PC-9 (cell line): Measurements from ENCODE around the gene VAMP4. TPM values are rescaled to one million over a fixed set of nuclear protein-coding genes. Genes with fewer than 3 reads are reported as not detected.

Experiments used
- BruUV-seq: library from RNA; stranded (reverse); fragments of 400-500 nt; replicated peaks from 2 replicates; lab custom pipeline; 2021; lab: Mats Ljungman, UMichigan
- CTCF ChIA-PET: fragments of 300-600 bp; sonication (Branson Sonifier 250); formaldehyde crosslinking; loops from one replicate; lab custom pipeline; 2022; ENCODE audit warnings: antibody characterized with exemption; lab: Charles Lee
- POLR2A ChIA-PET: fragments of 300-600 bp; sonication (Branson Sonifier 250); formaldehyde crosslinking; loops from one replicate; lab custom pipeline; 2022; ENCODE audit warnings: antibody characterized with exemption; ENCODE audit not compliant: unreplicated experiment; lab: Charles Lee
- DNase-seq, 2 experiments: peaks; one replicate each; pipeline versions ENCODE4 v3.0.0 to v3.0.0-alpha.2; 2015 to 2022; ENCODE audit warnings: mixed read lengths in 1 of 2
- H2AFZ ChIP-seq: fragments of 200-600 bp; sonication (generic); 2 replicates; pipeline ENCODE4 v1.8.1; 2017; ENCODE audit warnings: antibody characterized with exemption
- H3F3A ChIP-seq: fragments of 200-600 bp; sonication (generic); 2 replicates; pipeline ENCODE4 v1.8.1; 2017; ENCODE audit warnings: antibody characterized with exemption, mild to moderate bottlenecking, low read depth; ENCODE audit not compliant: insufficient read depth
- H3K27ac ChIP-seq: fragments of 200-600 bp; sonication (generic); 2 replicates; pipeline ENCODE4 v1.6.1; 2016; ENCODE audit warnings: mixed run types
- H3K27me3 ChIP-seq: fragments of 200-600 bp; sonication (generic); 2 replicates; pipeline ENCODE4 v1.6.1; 2016; ENCODE audit warnings: low read depth, mixed run types; ENCODE audit not compliant: insufficient read depth
- H3K36me3 ChIP-seq: fragments of 200-600 bp; sonication (generic); 2 replicates; pipeline ENCODE4 v1.6.1; 2016; ENCODE audit warnings: low read depth, mixed run types
- H3K4me1 ChIP-seq: fragments of 200-600 bp; sonication (generic); replicated peaks from 2 replicates; pipeline ENCODE4 v1.6.1; 2016; ENCODE audit warnings: mixed run types; ENCODE audit not compliant: insufficient read depth
- H3K4me2 ChIP-seq: fragments of 200-600 bp; sonication (generic); 2 replicates; pipeline ENCODE4 v1.6.1; 2017; ENCODE audit warnings: mixed run types
- H3K4me3 ChIP-seq: fragments of 200-600 bp; sonication (generic); 2 replicates; pipeline ENCODE4 v1.6.1; 2016; ENCODE audit warnings: mixed run types
- H3K79me2 ChIP-seq: fragments of 200-600 bp; sonication (generic); 2 replicates; pipeline ENCODE4 v1.6.1; 2017; ENCODE audit warnings: low read depth, mixed run types
- H3K9me2 ChIP-seq: fragments of 200-600 bp; sonication (generic); 2 replicates; pipeline ENCODE4 v1.8.1; 2017; ENCODE audit warnings: mild to moderate bottlenecking; ENCODE audit not compliant: insufficient read depth
- H3K9me3 ChIP-seq: fragments of 200-600 bp; sonication (generic); 2 replicates; pipeline ENCODE4 v1.8.1; 2016; ENCODE audit warnings: low read depth; ENCODE audit not compliant: insufficient read depth
- H4K20me1 ChIP-seq: fragments of 200-600 bp; sonication (generic); 2 replicates; pipeline ENCODE4 v1.8.1; 2017; ENCODE audit not compliant: insufficient read depth
- CTCF ChIP-seq: fragments of 200-600 bp; sonication (generic); conservative IDR thresholded peaks from 2 replicates; pipeline ENCODE4 v1.6.1; 2017; ENCODE audit warnings: mixed run types, antibody characterized with exemption, mild to moderate bottlenecking, moderate library complexity
- EZH2 ChIP-seq: fragments of 200-600 bp; sonication (generic); IDR thresholded peaks from 2 replicates; pipeline ENCODE4 v1.8.0; 2017; ENCODE audit warnings: antibody characterized with exemption, low read depth
- intact Hi-C: fragments of 100-400 bp; cut with micrococcal nuclease; formaldehyde crosslinking; loops from one replicate; pipeline ENCODE4 v1.10.0; 2022; ENCODE audit not compliant: unreplicated experiment
- total RNA-seq: library from RNA; stranded (reverse); gene quantifications from 2 replicates; pipeline ENCODE4 v1.2.3, GENCODE V29; 2021

Gene VAMP4
- total RNA-seq, 1 experiment from 2014 or later, result 9.8 TPM

GRCh38 chr1:171680339-171680738, 61.5 kb downstream of the VAMP4 start:
- Histone ChIP-seq H3K9me3 (no peaks in the 10 kb centered on the region), H2AFZ (no peak overlapping the region), H3K4me2 (no peak overlapping the region), H3F3A (no peaks in the 10 kb centered on the region), H3K4me3 (no peak overlapping the region), H3K27me3 (no peaks in the 10 kb centered on the region), H3K36me3 (no peaks in the 10 kb centered on the region), H3K27ac (no peak overlapping the region), H3K4me1 (no peaks in the 10 kb centered on the region), H3K9me2 (no peaks in the 10 kb centered on the region), H3K79me2 (no peaks in the 10 kb centered on the region), H4K20me1 (no peaks in the 10 kb centered on the region)
- DNase-seq, result no peak
- intact Hi-C loops, result no loop called here
- CTCF ChIA-PET, result no interaction called here
- BruUV-seq, result no TSS peak
- TF ChIP-seq CTCF, result no peak
- no peak for TF ChIP-seq EZH2
- POLR2A ChIA-PET, result no interaction called here

GRCh38 chr1:171676823-171677222, 65.0 kb downstream of the VAMP4 start:
- no peak for DNase-seq
- Histone ChIP-seq H3F3A (no peaks in the 10 kb centered on the region), H3K27ac (no peak overlapping the region), H3K4me1 (no peaks in the 10 kb centered on the region), H3K27me3 (no peaks in the 10 kb centered on the region), H3K4me2 (no peak overlapping the region), H3K79me2 (no peaks in the 10 kb centered on the region), H4K20me1 (no peaks in the 10 kb centered on the region), H2AFZ (no peak overlapping the region), H3K9me3 (no peaks in the 10 kb centered on the region), H3K9me2 (no peaks in the 10 kb centered on the region), H3K36me3 (no peaks in the 10 kb centered on the region), H3K4me3 (no peak overlapping the region)
- no TSS peak for BruUV-seq
- ChIA-PET CTCF (no interaction called here), POLR2A (no interaction called here)
- TF ChIP-seq CTCF (no peak), EZH2 (no peak)
- intact Hi-C loops, result no loop called here

- Histone ChIP-seq H4K20me1 (no peaks in the 10 kb centered on the region), H3K27me3 (no peaks in the 10 kb centered on the region), H3K4me3 (no peak overlapping the region), H3F3A (no peaks in the 10 kb centered on the region), H3K9me2 (no peaks in the 10 kb centered on the region), H3K79me2 (no peaks in the 10 kb centered on the region), H3K27ac (no peak overlapping the region), H2AFZ (no peak overlapping the region), H3K36me3 (no peaks in the 10 kb centered on the region), H3K4me2 (no peak overlapping the region), H3K4me1 (no peaks in the 10 kb centered on the region), H3K9me3 (no peaks in the 10 kb centered on the region)
- ChIA-PET CTCF (interaction anchor here (0.6 kb wide), 1 partner anchor 249 kb away, joined by 3 read pairs; no protein-coding TSS in a partner anchor), POLR2A (no interaction called here)
- intact Hi-C loops, result no loop called here
- DNase-seq, result no peak
- TF ChIP-seq EZH2 (no peak), CTCF (no peak)
- no TSS peak for BruUV-seq
These were observed 67.1 kb downstream of the VAMP4 start for GRCh38 chr1:171674431-171675405.
